ENCODE results near the gene COLGALT1.

DNA sequence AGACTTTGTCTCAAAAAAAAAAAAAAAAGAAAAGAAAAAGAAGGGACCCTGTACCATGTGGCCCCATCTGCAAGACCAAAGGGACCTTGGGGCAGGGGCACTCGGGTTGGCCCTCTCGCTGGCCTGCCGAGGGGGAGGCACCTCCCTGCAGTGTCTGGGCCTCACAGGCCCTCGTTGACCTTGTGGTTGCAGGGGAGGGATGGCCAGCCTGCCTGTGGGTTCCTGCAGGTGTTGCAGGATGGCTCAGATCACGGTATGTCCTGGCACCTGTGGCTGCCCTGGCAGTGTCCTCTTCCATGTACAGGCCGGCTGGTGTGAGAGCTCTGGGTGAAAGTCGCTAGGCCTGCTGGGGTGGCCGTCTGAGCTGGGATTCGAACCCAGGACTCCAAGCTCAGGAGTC, 48.7 kb upstream of the COLGALT1 start:
- TF ChIP-seq POLR2AphosphoS5 (IDR thresholded peaks at IDR 0.05; ENCODE audit: low read depth, low read length) (no peak; the same call in 1 of the 2 replicates), SMC3 (IDR thresholded peaks at IDR 0.05; ENCODE audit: low read depth, low read length) (no peak), SIN3A (IDR thresholded peaks at IDR 0.05; ENCODE audit: borderline replicate concordance, low read depth, low read length) (no peak), CHD2 (IDR thresholded peaks at IDR 0.05; ENCODE audit: low read length, partially characterized antibody) (no peak), YY1 (IDR thresholded peaks at IDR 0.05; ENCODE audit: low read depth) (no peak), RXRA (IDR thresholded peaks at IDR 0.05; ENCODE audit: borderline replicate concordance, low read depth) (no peak), FOXM1 (IDR thresholded peaks at IDR 0.05; ENCODE audit: low read depth) (no peak), TAF1 (IDR thresholded peaks at IDR 0.05; ENCODE audit: borderline replicate concordance, low read depth, low read length) (no peak)
- TF ChIP-seq, protein P1, sequence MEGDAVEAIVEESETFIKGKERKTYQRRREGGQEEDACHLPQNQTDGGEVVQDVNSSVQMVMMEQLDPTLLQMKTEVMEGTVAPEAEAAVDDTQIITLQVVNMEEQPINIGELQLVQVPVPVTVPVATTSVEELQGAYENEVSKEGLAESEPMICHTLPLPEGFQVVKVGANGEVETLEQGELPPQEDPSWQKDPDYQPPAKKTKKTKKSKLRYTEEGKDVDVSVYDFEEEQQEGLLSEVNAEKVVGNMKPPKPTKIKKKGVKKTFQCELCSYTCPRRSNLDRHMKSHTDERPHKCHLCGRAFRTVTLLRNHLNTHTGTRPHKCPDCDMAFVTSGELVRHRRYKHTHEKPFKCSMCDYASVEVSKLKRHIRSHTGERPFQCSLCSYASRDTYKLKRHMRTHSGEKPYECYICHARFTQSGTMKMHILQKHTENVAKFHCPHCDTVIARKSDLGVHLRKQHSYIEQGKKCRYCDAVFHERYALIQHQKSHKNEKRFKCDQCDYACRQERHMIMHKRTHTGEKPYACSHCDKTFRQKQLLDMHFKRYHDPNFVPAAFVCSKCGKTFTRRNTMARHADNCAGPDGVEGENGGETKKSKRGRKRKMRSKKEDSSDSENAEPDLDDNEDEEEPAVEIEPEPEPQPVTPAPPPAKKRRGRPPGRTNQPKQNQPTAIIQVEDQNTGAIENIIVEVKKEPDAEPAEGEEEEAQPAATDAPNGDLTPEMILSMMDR (IDR thresholded peaks at IDR 0.05): no peak
- TF ChIP-seq, protein P2, sequence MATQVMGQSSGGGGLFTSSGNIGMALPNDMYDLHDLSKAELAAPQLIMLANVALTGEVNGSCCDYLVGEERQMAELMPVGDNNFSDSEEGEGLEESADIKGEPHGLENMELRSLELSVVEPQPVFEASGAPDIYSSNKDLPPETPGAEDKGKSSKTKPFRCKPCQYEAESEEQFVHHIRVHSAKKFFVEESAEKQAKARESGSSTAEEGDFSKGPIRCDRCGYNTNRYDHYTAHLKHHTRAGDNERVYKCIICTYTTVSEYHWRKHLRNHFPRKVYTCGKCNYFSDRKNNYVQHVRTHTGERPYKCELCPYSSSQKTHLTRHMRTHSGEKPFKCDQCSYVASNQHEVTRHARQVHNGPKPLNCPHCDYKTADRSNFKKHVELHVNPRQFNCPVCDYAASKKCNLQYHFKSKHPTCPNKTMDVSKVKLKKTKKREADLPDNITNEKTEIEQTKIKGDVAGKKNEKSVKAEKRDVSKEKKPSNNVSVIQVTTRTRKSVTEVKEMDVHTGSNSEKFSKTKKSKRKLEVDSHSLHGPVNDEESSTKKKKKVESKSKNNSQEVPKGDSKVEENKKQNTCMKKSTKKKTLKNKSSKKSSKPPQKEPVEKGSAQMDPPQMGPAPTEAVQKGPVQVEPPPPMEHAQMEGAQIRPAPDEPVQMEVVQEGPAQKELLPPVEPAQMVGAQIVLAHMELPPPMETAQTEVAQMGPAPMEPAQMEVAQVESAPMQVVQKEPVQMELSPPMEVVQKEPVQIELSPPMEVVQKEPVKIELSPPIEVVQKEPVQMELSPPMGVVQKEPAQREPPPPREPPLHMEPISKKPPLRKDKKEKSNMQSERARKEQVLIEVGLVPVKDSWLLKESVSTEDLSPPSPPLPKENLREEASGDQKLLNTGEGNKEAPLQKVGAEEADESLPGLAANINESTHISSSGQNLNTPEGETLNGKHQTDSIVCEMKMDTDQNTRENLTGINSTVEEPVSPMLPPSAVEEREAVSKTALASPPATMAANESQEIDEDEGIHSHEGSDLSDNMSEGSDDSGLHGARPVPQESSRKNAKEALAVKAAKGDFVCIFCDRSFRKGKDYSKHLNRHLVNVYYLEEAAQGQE (IDR thresholded peaks at IDR 0.05; ENCODE audit: low read depth, low read length): no peak
- TF ChIP-seq, protein P3, sequence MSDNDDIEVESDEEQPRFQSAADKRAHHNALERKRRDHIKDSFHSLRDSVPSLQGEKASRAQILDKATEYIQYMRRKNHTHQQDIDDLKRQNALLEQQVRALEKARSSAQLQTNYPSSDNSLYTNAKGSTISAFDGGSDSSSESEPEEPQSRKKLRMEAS (IDR thresholded peaks at IDR 0.05; ENCODE audit: low read depth): no peak

Measured in SK-N-SH (cell line).